Measurements from ENCODE around the gene CYLD. TPM values are rescaled to one million over a fixed set of nuclear protein-coding genes. Genes with fewer than 3 reads are reported as not detected.

CYLD gene
- total RNA-seq, 4 donors from 2014 or later = 17.6 to 65.8 (median 45.1) TPM

DNA sequence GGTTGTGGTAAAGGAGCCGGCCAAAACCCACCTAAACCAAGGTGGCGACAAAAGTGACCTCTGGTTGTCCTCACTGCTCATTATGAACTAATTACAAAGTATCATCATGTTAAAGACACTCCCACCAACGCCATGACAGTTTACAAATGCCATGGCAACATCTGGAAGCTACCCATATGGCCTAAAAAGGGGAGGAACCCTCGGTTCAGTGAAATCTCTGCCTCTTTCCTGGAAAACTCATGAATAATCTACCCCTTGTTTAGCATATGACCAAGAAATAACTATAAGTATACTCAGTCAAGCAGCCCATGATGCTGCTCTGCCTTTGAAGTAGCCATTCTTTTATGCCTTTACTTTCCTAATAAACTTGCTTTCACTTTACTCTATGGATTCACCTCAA lies 72.2 kb downstream of the CYLD start:
- DNase-seq = no peak

GRCh38 chr16:50814541-50814940 lies 72.7 kb downstream of the CYLD start:
- H3K27ac ChIP-seq = no peak overlapping the region
- no peaks in the 10 kb centered on the region for H3K9me3 ChIP-seq
- H3K36me3 ChIP-seq = no peaks in the 10 kb centered on the region
- no peaks in the 10 kb centered on the region for H3K27me3 ChIP-seq
- TF ChIP-seq, protein P1, sequence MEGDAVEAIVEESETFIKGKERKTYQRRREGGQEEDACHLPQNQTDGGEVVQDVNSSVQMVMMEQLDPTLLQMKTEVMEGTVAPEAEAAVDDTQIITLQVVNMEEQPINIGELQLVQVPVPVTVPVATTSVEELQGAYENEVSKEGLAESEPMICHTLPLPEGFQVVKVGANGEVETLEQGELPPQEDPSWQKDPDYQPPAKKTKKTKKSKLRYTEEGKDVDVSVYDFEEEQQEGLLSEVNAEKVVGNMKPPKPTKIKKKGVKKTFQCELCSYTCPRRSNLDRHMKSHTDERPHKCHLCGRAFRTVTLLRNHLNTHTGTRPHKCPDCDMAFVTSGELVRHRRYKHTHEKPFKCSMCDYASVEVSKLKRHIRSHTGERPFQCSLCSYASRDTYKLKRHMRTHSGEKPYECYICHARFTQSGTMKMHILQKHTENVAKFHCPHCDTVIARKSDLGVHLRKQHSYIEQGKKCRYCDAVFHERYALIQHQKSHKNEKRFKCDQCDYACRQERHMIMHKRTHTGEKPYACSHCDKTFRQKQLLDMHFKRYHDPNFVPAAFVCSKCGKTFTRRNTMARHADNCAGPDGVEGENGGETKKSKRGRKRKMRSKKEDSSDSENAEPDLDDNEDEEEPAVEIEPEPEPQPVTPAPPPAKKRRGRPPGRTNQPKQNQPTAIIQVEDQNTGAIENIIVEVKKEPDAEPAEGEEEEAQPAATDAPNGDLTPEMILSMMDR (IDR thresholded peaks at IDR 0.05) = no peak
- no peak for TF ChIP-seq POLR2A (IDR thresholded peaks at IDR 0.05)
- H3K4me3 ChIP-seq = no peak overlapping the region
- intact Hi-C loops (cut with DNase I; ENCODE audit: low total_unique reads) = no loop called here
- no peaks in the 10 kb centered on the region for H3K4me1 ChIP-seq
- DNase-seq = no peak

More for the DNA sequence above, 72.2 kb downstream of the CYLD start:
- TF ChIP-seq, protein P1 (IDR thresholded peaks at IDR 0.05) = no peak
- TF ChIP-seq POLR2A (IDR thresholded peaks at IDR 0.05) = no peak
- H3K4me1 ChIP-seq = no peaks in the 10 kb centered on the region
- no peaks in the 10 kb centered on the region for H3K27me3 ChIP-seq
- no peak overlapping the region for H3K27ac ChIP-seq
- intact Hi-C loops (cut with DNase I; ENCODE audit: low total_unique reads) = no loop called here
- no peaks in the 10 kb centered on the region for H3K9me3 ChIP-seq
- no peaks in the 10 kb centered on the region for H3K36me3 ChIP-seq
- H3K4me3 ChIP-seq = no peak overlapping the region

- Histone ChIP-seq H3K27ac (no peak overlapping the region), H3K4me1 (no peaks in the 10 kb centered on the region), H3K36me3 (no peaks in the 10 kb centered on the region), H3K4me3 (no peak overlapping the region), H3K27me3 (no peaks in the 10 kb centered on the region), H3K9me3 (no peaks in the 10 kb centered on the region)
- intact Hi-C loops (cut with DNase I; ENCODE audit: low total_unique reads) = no loop called here
- no peak for DNase-seq
- TF ChIP-seq, protein P1 (IDR thresholded peaks at IDR 0.05) = no peak
- TF ChIP-seq POLR2A (IDR thresholded peaks at IDR 0.05) = no peak
Observed at GRCh38 chr16:50815382-50815781, 73.5 kb downstream of the CYLD start.

DNA sequence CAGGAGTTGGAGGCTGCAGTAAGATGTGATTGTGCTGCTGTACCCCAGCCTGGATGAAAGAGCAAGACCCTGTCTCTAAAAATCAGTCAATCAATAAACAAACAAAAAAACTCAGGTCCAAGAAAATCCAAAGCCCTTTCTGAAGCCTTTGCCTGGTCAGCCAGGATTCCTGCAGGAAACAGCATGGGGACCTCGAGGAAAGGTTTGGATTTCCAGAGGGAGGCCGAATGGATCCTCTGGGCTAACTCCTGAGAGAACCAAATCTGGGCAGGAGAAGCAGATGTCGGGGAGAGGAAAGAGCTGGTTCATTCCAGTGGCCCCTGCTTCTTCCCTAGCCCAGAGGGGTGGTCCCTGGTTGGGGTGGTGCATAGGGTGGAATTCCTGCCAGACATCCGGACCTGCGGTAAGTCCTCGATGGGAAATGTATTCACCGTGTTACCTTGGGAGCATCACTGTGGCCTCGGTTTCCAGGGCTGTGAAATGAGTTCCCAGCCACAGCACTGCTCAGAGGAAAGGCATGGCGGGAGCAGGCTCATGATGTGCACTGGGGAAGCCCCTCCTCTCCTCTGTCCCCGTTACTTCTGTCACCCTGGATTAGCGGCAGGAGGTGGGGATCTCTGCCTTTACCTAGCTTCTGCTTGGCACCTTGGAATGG lies 75.1 kb downstream of the CYLD start:
- no peak for TF ChIP-seq POLR2A (IDR thresholded peaks at IDR 0.05)
- TF ChIP-seq, protein P1 (IDR thresholded peaks at IDR 0.05) = no peak
- no peak for DNase-seq
- intact Hi-C loops (cut with DNase I; ENCODE audit: low total_unique reads) = no loop called here
- Histone ChIP-seq H3K27ac (no peak overlapping the region), H3K9me3 (no peaks in the 10 kb centered on the region), H3K4me3 (no peak overlapping the region), H3K36me3 (no peaks in the 10 kb centered on the region), H3K27me3 (no peaks in the 10 kb centered on the region), H3K4me1 (no peaks in the 10 kb centered on the region)

GRCh38 chr16:50818380-50818779 lies 76.5 kb downstream of the CYLD start:
- no peak for TF ChIP-seq POLR2A (IDR thresholded peaks at IDR 0.05)
- TF ChIP-seq, protein P1 (IDR thresholded peaks at IDR 0.05) = no peak
- Histone ChIP-seq H3K9me3 (no peaks in the 10 kb centered on the region), H3K27me3 (no peaks in the 10 kb centered on the region), H3K27ac (no peak overlapping the region), H3K4me3 (no peak overlapping the region), H3K36me3 (no peaks in the 10 kb centered on the region), H3K4me1 (no peaks in the 10 kb centered on the region)
- no peak for DNase-seq
- intact Hi-C loops (cut with DNase I; ENCODE audit: low total_unique reads) = no loop called here
